Measurements from ENCODE around the gene UNK. TPM values are rescaled to one million over a fixed set of nuclear protein-coding genes. Genes with fewer than 3 reads are reported as not detected.
A peak's percentile ranks its signal among the peaks of the same experiment; 100 is the strongest.

UNK gene
- total and polyA plus RNA-seq, 9 of the 15 experiments (the other 6 are each of a cell fraction or from before 2014, with no cell fraction given) = 12.8 to 38.6 (median 24.8) TPM

- peak; percentile 100 for TF ChIP-seq ETS1 (conservative IDR thresholded peaks at IDR 0.05; ENCODE audit: control insufficient read depth, low read depth, low read length)
- peak; percentile 100 for TF ChIP-seq CXXC5 (CRISPR knock-in tag; IDR thresholded peaks at IDR 0.05)
- TF ChIP-seq ZSCAN32 (CRISPR knock-in tag; IDR thresholded peaks at IDR 0.05) = no peak
- TF ChIP-seq ZBTB12 (CRISPR knock-in tag; IDR thresholded peaks at IDR 0.05) = peak; percentile 83
- peak; percentile 3 for TF ChIP-seq HNRNPLL (IDR thresholded peaks at IDR 0.05; ENCODE audit: low read depth, low read length, poor library complexity, severe bottlenecking)
- peak in 1 of 2 experiments; percentile 58; a peak in 1 of 4 replicates for TF ChIP-seq ZNF639 (CRISPR knock-in tag; conservative IDR thresholded peaks at IDR 0.05 in 1 of 2, IDR thresholded peaks at IDR 0.05 in 1 of 2)
- no peak for TF ChIP-seq TFE3 (CRISPR knock-in tag; IDR thresholded peaks at IDR 0.05)
- TF ChIP-seq ZNF76 (CRISPR knock-in tag; IDR thresholded peaks at IDR 0.05; ENCODE audit: borderline replicate concordance) = no peak
- TF ChIP-seq SRSF7 (optimal IDR thresholded peaks at IDR 0.05; ENCODE audit: low read depth, low read length) = no peak
- peak in 1 of 2 experiments; percentile 90; a peak in 2 of 4 replicates for TF ChIP-seq MAZ (CRISPR knock-in tag; conservative IDR thresholded peaks at IDR 0.05 in 1 of 2, IDR thresholded peaks at IDR 0.05 in 1 of 2)
- TF ChIP-seq HNRNPL (IDR thresholded peaks at IDR 0.05; ENCODE audit: low read depth, low read length) = no peak
- no peak for TF ChIP-seq LARP7 (IDR thresholded peaks at IDR 0.05)
- TF ChIP-seq ATF1 (CRISPR knock-in tag; IDR thresholded peaks at IDR 0.05) = no peak
- TF ChIP-seq ATF1 (tag; IDR thresholded peaks at IDR 0.05) = peak; percentile 98
- peak; percentile 85; the same call in 1 of the 2 replicates for TF ChIP-seq CREM (IDR thresholded peaks at IDR 0.05; ENCODE audit: low read depth)
- TF ChIP-seq ZNF408 (CRISPR knock-in tag; IDR thresholded peaks at IDR 0.05; ENCODE audit: low read depth) = no peak
- peak; percentile 99 for TF ChIP-seq ZNF740 (CRISPR knock-in tag; IDR thresholded peaks at IDR 0.05)
- TF ChIP-seq ZNF740 (tag; IDR thresholded peaks at IDR 0.05) = peak in 1 of 2 experiments; percentile 99; a peak in 2 of 4 replicates
- no peak for TF ChIP-seq SIN3A (IDR thresholded peaks at IDR 0.05; ENCODE audit: borderline replicate concordance in 2 of 2, control insufficient read depth in 1 of 2, low read depth in 2 of 2, low read length in 2 of 2)
- TF ChIP-seq ZNF780A (CRISPR knock-in tag; IDR thresholded peaks at IDR 0.05) = no peak
- no peak for TF ChIP-seq KAT7 (CRISPR knock-in tag; IDR thresholded peaks at IDR 0.05; ENCODE audit: borderline replicate concordance)
Observed at GRCh38 chr17:75784473-75785015, at the start of gene UNK (continued).
